KOPT-K1 (cell line): ENCODE results near the gene ITPR1.

Source experiments
- H3K27ac ChIP-seq: fragments of 200-600 bp; sonication (generic); 2 replicates; pipeline ENCODE4 v1.5.1; 2016; ENCODE audit warnings: antibody characterized with exemption, mild to moderate bottlenecking, low read depth, low read length; ENCODE audit not compliant: poor library complexity, severe bottlenecking
- H3K36me3 ChIP-seq: fragments of 200-600 bp; sonication (generic); 2 replicates; pipeline ENCODE4 v1.5.1; 2017; ENCODE audit warnings: antibody characterized with exemption, mild to moderate bottlenecking, low read length, moderate library complexity; ENCODE audit not compliant: insufficient read depth
- H3K9me3 ChIP-seq: fragments of 200-600 bp; sonication (generic); 2 replicates; pipeline ENCODE4 v1.5.1; 2017; ENCODE audit warnings: antibody characterized with exemption, low read length, mild to moderate bottlenecking; ENCODE audit not compliant: insufficient read depth, poor library complexity, severe bottlenecking

ITPR1 gene

DNA sequence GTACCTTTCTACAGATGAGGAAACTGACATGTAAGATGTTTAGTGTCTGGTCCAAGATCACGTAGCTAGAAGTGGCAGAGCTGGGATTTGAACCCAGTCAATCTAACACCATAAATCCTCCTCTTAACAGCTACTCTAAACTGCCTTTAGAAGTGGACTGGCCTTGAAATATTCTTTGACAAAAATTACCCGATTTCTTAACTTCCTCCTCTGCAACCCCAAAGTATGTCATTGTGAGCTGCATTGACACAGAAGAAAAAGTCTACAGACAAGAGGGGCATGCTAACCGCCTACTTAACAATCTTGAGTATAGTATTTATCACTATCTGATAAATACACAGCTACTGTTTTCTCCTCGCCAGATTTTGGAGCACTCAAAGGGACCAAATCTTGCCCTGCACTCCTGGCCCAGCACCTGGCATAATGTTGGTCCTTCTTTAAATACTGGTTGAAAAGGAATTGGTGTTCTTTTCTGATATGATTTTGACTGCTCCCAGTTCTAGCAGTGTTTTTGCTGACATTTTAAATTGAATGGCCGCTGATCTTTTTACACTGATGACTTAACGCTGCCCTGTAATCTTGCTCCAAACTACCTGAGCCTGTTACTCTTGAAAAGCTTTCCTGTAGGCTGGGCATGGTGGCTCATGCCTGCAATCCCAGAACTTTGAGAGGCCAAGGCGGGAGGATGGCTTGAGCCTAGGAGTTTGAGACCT is 36.9 kb downstream of the ITPR1 start:
- H3K27ac ChIP-seq = no peak overlapping the region
- H3K9me3 ChIP-seq = no peaks in the 10 kb centered on the region
- H3K36me3 ChIP-seq = no peaks in the 10 kb centered on the region

DNA sequence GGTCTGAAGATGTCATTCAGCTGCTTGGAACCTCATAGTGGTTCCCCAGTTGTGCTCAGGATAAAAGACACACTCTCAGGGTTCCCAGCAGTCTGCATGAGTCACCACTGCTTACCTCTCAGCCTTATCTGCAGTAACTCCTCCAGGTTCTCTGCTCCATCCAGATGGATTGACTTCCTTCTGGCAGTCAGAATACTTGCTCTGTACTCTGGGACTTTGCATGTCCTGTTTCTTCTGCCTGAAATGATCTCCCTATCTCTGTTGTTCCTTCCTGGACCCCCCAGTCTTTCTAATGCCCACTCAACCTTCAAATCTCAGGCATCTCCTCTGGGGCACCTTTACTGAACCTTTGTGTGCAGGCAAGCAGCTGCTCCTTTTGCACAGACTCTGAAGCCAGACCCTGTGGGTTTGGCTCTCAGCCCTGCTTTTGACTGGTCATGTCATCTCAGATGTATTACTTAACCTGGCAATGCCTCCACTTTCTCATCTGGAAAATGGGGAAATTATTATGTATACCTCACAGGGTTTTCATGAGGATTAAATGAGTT is 38.4 kb downstream of the ITPR1 start:
- H3K27ac ChIP-seq = no peak overlapping the region

DNA sequence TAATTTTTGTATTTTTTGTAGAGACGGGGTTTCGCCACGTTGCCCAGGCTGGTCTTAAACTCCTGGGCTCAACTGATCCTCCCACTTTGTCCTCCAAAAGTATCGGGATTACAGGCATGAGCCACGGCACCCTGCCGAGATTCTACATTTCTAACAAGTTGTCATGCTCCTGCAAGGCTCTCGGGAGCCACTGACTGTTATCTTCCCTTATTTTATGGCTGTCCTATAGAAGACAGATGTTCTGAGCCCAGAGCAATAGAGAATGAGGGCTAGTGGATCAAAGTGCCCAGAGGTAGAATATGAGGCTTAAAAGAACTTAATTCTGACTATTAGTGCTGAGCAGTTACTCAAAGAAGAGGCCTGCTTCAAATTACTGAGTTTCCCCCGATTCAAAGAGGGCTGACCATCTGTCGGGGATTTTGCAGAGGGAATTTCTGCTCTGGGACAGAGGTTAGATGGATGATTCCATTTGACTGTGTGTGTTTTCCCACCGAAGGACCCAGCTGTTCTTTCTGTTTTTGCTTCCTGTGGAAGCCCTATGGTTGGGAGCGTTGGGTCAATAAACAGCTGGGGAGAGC is 39.5 kb downstream of the ITPR1 start:
- no peak overlapping the region for H3K27ac ChIP-seq
- no peaks in the 10 kb centered on the region for H3K9me3 ChIP-seq
- H3K36me3 ChIP-seq = no peaks in the 10 kb centered on the region

More for the DNA sequence above, 38.4 kb downstream of the ITPR1 start:
- no peaks in the 10 kb centered on the region for H3K9me3 ChIP-seq
- H3K36me3 ChIP-seq = no peaks in the 10 kb centered on the region

DNA sequence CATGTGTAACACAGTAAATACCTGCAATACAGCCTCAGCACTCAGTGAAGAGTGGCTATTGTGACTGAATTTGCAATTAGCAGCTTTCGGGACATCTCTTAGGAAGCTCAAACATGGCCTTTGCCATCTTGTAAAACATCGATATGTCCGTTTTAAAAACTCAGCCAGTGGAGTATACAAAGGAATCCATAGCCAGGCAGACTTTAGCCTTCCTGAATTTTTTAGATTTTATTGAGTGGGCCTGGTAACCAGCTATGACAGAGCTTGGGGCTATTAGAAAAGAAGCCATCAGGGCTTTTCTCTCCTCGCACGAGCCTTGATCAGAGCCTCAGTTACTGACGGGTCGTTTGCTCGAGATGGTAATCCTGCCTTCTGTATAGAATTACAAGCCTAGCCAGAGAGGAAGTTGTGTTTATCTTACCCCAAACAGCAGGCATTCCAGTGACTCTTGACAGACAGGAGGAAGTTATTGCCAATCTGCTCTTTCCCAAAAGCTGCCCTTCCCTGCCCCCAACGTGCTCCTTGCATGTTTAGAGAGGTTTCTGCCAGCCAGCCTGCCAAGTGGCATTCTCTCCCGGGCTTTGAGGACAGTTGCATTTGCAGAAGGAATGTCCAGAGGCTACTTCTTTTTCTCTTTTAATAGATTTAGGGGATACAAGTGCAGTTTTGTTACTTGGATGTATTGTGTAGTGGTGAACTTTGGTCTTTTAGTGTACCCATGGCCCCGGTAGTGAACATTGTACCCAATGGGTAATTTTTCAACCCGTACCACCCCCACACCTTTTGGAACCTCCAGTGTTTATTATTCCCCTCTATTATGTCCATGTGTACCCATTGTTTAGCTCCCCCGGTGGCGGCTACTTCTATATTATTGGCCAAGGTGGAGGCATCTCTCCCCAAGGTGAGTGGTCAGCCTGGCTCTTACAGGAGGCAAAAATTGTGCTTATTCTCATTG is 40.6 kb downstream of the ITPR1 start:
- no peaks in the 10 kb centered on the region for H3K36me3 ChIP-seq
- H3K9me3 ChIP-seq = peaks cover 6% of the 10 kb centered on the region
- no peak overlapping the region for H3K27ac ChIP-seq

DNA sequence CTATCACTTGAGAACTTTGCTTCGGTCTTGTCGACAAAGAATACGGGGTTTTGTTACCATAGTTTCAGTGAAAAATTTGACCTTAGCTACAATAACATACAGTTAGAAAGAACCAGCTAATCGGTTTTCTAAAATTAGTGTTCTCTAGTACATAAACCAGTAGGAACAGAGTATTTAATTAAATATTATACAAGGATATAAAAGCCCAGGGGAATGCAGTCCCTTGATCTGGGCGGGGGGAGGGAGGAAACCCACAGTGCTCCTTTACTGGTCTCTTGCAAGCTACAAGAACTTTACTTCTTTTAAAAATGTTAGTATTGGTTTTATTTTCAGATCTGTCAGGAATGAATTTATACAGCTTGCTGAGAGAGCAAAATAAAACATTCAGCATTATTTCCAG is 41.8 kb downstream of the ITPR1 start:
- peaks cover 6% of the 10 kb centered on the region for H3K9me3 ChIP-seq
- no peaks in the 10 kb centered on the region for H3K36me3 ChIP-seq
- no peak overlapping the region for H3K27ac ChIP-seq

DNA sequence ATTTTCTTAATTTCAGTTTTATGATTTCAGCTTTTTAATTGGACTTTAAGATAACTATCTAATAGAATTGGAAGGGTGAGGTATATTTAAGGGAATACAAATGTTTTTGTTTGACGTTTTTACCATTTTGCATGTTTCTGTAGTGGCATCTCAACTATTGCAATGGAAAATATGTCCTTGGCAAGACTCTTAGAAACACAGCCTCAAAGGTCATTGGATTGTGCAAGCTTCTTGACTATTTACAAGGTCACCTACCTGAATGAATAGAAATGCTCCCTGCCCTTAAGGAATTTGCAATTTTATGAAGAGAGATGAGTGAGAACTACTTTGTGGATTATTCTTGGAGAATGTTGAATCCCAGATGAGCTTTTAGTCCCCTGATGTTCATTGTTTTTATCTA is 43.1 kb downstream of the ITPR1 start:
- no peaks in the 10 kb centered on the region for H3K36me3 ChIP-seq
- H3K9me3 ChIP-seq = peaks cover 6% of the 10 kb centered on the region

DNA sequence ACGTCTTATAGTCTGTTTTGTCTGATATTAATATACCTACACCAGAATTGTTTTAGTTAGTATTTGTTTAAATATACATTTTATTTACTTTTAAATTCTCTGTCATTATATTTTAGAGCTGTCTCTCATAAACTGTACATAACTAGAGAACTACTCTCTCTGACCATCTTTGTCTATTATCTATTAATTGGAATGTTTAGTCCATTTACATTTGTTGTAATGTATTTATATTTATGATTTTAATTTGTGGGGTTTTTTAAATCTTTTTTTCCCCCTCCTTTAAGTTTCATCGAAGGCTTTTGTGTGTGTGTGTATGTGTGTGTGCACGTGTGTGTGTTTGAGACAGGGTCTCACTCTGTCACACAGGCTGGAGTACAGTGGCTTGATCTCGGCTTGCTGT is 47.1 kb downstream of the ITPR1 start:
- Histone ChIP-seq H3K36me3 (no peaks in the 10 kb centered on the region), H3K9me3 (peaks cover 6% of the 10 kb centered on the region), H3K27ac (no peak overlapping the region)

More for the DNA sequence above, 43.1 kb downstream of the ITPR1 start:
- no peak overlapping the region for H3K27ac ChIP-seq

DNA sequence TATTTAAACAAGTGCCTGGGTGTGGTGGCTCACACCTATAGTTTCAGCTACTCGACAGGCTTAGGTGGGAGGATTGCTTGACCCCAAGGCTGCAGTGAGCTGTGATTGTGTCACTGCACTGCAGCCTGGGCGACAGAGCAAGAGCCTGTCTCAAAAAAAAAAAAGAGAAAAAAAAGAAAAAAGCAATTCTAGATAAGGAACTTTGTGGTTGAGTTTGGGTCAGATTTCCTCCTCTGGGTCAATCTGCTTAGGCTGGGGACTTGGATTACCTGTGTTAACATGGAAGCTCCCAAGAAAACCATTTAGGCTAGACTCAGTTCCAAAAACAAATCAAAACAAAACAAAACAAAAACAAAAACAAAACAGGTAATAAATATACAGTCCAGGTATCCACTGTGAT is 50.0 kb downstream of the ITPR1 start:
- H3K27ac ChIP-seq = no peak overlapping the region

DNA sequence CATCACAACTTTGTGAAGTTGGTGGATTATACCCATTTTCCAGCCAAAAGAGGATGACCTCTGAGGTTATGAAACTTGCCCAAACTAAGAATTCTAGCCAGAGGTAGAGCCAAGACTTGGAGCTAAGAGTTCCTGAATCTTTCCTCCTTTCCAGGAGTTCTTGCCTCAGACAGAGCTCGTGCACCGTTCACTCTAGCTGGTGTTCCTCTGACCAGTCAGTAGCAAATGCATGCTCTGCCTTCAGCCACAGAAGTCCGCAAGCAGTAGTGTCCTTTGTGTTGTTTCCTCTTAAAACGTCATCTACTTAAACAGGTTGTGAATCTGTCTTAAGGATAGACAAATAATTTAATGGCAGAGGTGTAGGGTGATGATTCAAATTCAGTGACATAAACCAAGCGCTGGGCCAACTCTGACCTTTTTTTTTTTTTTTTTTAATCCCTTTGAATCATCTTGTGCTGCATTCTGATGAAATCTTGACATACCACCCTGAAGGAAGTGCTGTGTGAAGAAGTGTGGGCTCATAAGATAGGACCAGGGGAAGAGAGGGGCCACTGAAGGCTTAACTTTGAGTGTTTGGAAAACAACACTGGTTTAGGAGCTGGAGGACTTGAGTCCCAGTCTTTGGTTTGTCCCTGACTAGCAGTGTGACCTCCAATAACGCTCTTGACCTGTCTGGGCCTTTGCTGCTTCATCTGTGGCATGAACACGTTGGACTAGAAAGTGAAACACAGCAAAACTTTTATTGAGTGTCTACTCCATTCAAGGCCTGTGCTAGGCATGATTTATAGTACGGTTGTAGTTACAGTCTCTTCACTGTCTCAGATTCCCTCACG is 53.4 kb downstream of the ITPR1 start:
- H3K9me3 ChIP-seq = no peaks in the 10 kb centered on the region
- no peaks in the 10 kb centered on the region for H3K36me3 ChIP-seq
- no peak overlapping the region for H3K27ac ChIP-seq

More for the DNA sequence above, 50.0 kb downstream of the ITPR1 start:
- H3K36me3 ChIP-seq = no peaks in the 10 kb centered on the region
- peaks cover 6% of the 10 kb centered on the region for H3K9me3 ChIP-seq

DNA sequence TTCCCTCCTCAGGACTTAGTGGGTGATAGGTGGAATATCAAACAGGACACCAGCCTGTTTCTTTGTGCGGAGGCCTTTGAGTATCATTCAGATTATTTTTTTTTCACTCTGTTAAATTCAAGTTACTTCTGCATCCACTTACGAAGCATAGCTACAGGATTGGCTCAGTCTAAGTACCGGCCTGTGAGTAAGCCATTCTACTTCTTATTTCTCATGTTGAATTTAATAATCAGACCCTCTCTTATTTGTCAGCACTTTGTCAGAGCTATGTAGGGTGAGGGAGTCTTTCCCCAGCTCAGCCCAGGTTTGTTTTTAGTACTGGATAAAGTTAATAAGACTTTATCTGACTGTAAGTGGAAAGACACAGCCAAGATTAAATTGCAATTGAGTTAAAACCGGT is 54.7 kb downstream of the ITPR1 start:
- Histone ChIP-seq H3K9me3 (no peaks in the 10 kb centered on the region), H3K27ac (no peak overlapping the region), H3K36me3 (no peaks in the 10 kb centered on the region)

DNA sequence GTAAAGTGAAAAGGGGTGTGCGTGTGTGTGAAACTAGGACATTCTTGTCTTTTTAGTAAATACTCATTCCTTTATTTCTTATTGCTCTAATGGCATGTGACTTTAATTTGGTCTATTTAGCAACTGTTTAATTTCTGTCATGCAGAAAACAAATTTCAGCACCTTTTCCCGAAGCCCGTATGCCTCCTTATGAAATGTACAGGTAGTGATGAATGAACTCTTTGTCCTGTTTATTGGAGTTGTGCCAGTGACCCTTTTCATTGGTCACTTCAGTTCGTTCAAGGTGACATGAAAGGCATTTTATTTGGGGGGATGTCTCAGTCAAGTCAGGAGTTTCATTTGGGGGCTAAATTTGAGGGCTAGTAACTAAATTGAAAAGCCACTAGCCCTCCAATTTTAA is 55.2 kb downstream of the ITPR1 start:
- H3K36me3 ChIP-seq = no peaks in the 10 kb centered on the region
- no peaks in the 10 kb centered on the region for H3K9me3 ChIP-seq
- H3K27ac ChIP-seq = no peak overlapping the region

DNA sequence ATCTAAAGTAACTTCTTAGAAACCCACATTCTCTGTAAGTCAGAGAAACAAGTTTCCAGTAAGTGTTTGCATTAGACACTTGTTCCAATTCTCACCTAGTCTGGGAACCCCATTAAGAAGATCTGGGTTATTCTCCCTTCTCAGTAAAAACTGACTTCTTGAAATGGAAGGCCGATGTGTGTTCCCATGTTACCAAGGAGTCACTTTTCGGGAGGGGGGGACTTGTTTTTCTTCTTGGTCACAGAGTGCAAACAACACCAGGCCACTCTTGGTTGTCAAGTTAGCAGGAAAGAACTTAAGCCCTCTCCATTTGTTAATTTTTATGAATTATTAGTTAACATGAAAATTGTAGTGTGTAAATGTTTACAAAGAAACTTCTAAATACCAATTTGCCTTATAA is 55.6 kb downstream of the ITPR1 start:
- no peaks in the 10 kb centered on the region for H3K9me3 ChIP-seq

DNA sequence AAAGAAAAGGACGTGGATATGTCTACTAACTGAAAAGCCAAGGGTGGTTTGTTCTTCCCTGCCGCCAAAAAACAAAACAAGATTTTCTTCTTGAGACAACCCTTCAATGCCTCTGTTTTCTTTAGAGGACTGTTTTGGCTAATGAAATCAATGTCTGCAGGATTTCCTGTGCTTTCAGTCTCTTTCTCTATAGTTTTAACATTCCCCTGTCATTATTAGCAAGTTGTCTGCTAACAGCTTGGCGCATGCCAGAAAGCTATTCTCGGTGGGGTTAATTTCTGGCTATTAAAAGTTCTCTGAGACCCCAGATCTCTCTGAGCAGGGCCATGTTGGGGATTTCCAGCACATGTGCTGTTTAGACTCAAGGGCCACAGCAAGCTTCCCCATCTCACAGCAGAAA is 56.7 kb downstream of the ITPR1 start:
- H3K27ac ChIP-seq = no peak overlapping the region
- H3K36me3 ChIP-seq = no peaks in the 10 kb centered on the region
- no peaks in the 10 kb centered on the region for H3K9me3 ChIP-seq

More for the DNA sequence above, 55.6 kb downstream of the ITPR1 start:
- no peaks in the 10 kb centered on the region for H3K36me3 ChIP-seq
- H3K27ac ChIP-seq = no peak overlapping the region

DNA sequence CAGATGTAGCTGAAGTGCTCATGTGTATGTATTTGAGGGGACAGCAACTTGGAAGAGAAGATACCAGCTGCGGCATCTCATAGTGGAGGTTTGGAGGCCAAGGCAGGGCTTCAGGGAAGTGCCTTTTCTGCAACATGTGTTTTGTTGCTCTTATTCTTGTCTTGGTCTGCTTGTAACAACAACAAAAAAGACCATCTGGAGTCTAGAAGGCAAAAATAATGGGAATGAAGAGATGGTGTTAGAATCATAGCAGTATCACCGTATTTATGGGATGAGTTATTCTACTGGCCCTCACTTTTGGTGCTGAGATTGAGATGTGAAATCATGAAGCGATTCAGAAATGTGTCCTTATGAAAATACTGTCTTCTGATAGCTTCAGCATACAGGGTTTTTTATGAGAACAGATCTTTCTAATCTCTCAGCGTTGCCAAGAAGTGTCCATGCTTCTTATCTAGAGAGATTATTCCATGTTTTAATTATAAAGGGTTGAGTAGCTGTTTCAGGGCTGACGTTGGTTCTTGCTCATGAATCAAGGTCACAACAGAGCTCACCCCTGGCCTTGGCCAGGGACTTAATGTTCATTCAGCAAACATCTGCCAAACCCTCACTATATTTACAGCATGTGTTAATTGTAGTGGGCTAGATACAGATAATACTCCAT is 58.0 kb downstream of the ITPR1 start:
- H3K9me3 ChIP-seq = no peaks in the 10 kb centered on the region
- no peak overlapping the region for H3K27ac ChIP-seq

More for the DNA sequence above, 58.0 kb downstream of the ITPR1 start:
- H3K36me3 ChIP-seq = no peaks in the 10 kb centered on the region
